Endodermal cell (in vitro differentiated cells): Measurements from ENCODE around the gene BANP. TPM values are rescaled to one million over a fixed set of nuclear protein-coding genes. Genes with fewer than 3 reads are reported as not detected.

Experiments
- DNase-seq: peaks from one replicate; pipeline ENCODE4 v3.0.0-alpha.2; 2017
- H3K27ac ChIP-seq: 2 replicates; pipeline ENCODE4 v1.5.1; 2013; ENCODE audit warnings: mild to moderate bottlenecking, low read depth, low read length, moderate library complexity
- H3K27me3 ChIP-seq: 2 replicates; pipeline ENCODE4 v1.6.1; 2013; ENCODE audit warnings: mild to moderate bottlenecking, low read length, moderate library complexity; ENCODE audit not compliant: insufficient read depth, control insufficient read depth, poor library complexity, severe bottlenecking
- H3K36me3 ChIP-seq: 2 replicates; pipeline ENCODE4 v1.7.0; 2013; ENCODE audit warnings: mild to moderate bottlenecking, low read length, moderate library complexity; ENCODE audit not compliant: control insufficient read depth, insufficient read depth
- H3K4me1 ChIP-seq: one replicate; pipeline ENCODE4 v1.7.0; 2013; ENCODE audit warnings: low read length; ENCODE audit not compliant: control insufficient read depth, insufficient read depth
- H3K4me3 ChIP-seq: 2 replicates; pipeline ENCODE4 v1.5.1; 2013; ENCODE audit warnings: mild to moderate bottlenecking, low read length, moderate library complexity
- H3K9ac ChIP-seq: 2 replicates; pipeline ENCODE4 v1.6.1; 2013; ENCODE audit warnings: mild to moderate bottlenecking, low read length, moderate library complexity; ENCODE audit not compliant: poor library complexity, severe bottlenecking; ENCODE audit errors: extremely low read depth
- H3K9me3 ChIP-seq: 2 replicates; pipeline ENCODE4 v1.6.1; 2013; ENCODE audit warnings: mild to moderate bottlenecking, low read length, moderate library complexity; ENCODE audit not compliant: control insufficient read depth
- H3K27ac Mint-ChIP-seq: 2 replicates; pipeline ENCODE4 v1.8.0; 2020; ENCODE audit warnings: mixed read lengths
- H3K27me3 Mint-ChIP-seq: 2 replicates; pipeline ENCODE4 v1.8.0; 2021; ENCODE audit warnings: mild to moderate bottlenecking, mixed read lengths; ENCODE audit not compliant: insufficient read depth
- H3K36me3 Mint-ChIP-seq: 2 replicates; pipeline ENCODE4 v1.8.0; 2020; ENCODE audit warnings: low read depth, mixed read lengths
- H3K4me1 Mint-ChIP-seq: 2 replicates; pipeline ENCODE4 v1.8.0; 2020; ENCODE audit warnings: mixed read lengths
- H3K4me3 Mint-ChIP-seq: 2 replicates; pipeline ENCODE4 v1.8.0; 2020; ENCODE audit warnings: mild to moderate bottlenecking, moderate library complexity, mixed read lengths
- H3K9me3 Mint-ChIP-seq: 2 replicates; pipeline ENCODE4 v1.8.0; 2020; ENCODE audit warnings: mild to moderate bottlenecking, mixed read lengths
- WGBS, 2 experiments: methylation state at CpG; one replicate each; pipeline versions ENCODE4 v1.1.5 to v1.1.7; 2013; ENCODE audit warnings: missing lambda C conversion rate in 2 of 2, mixed read lengths in 1 of 2; ENCODE audit not compliant: insufficient coverage in 1 of 2, insufficient read length in 1 of 2; 5-methylcytosine and 5-hydroxymethylcytosine counted together
- total RNA-seq, 2 donors: library from RNA; stranded (reverse); fragmentation: NEBNext Ultra II Directional in 1 of 2; extraction: Animal tissue kit (Norgen Biotek cat#: 25700) in 1 of 2; gene quantifications; 2 replicates in 1 of 2; 3 replicates in 1 of 2; pipeline ENCODE4 v1.2.1, GENCODE V29; 2021
- TF ChIP-seq, protein P1 (sequence below): fragments of 200-600 bp; sonication (generic); conservative IDR thresholded peaks from 2 replicates; pipeline ENCODE4 v1.5.0; 2021; ENCODE audit warnings: antibody characterized with exemption, mild to moderate bottlenecking

The BANP gene
- total RNA-seq, 2 donors from 2014 or later: 39.5 to 45.5 TPM

- DNase-seq: no peak
- no peak overlapping the region for H3K4me3 ChIP-seq
- Mint-ChIP-seq H3K27me3 (no peaks in the 10 kb centered on the region), H3K27ac (no peak overlapping the region), H3K4me3 (no peak overlapping the region), H3K4me1 (no peaks in the 10 kb centered on the region), H3K36me3 (peaks cover 25% of the 10 kb centered on the region), H3K9me3 (no peaks in the 10 kb centered on the region)
- WGBS, 2 experiments: 93 to 94% methylated on average over 25 to 33 of the region's 33 CpGs
- H3K27ac ChIP-seq: no peak overlapping the region
- no peak overlapping the region for H3K9ac ChIP-seq
- no peaks in the 10 kb centered on the region for H3K4me1 ChIP-seq
- TF ChIP-seq, protein P1, sequence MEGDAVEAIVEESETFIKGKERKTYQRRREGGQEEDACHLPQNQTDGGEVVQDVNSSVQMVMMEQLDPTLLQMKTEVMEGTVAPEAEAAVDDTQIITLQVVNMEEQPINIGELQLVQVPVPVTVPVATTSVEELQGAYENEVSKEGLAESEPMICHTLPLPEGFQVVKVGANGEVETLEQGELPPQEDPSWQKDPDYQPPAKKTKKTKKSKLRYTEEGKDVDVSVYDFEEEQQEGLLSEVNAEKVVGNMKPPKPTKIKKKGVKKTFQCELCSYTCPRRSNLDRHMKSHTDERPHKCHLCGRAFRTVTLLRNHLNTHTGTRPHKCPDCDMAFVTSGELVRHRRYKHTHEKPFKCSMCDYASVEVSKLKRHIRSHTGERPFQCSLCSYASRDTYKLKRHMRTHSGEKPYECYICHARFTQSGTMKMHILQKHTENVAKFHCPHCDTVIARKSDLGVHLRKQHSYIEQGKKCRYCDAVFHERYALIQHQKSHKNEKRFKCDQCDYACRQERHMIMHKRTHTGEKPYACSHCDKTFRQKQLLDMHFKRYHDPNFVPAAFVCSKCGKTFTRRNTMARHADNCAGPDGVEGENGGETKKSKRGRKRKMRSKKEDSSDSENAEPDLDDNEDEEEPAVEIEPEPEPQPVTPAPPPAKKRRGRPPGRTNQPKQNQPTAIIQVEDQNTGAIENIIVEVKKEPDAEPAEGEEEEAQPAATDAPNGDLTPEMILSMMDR: no peak
- H3K27me3 ChIP-seq: no peaks in the 10 kb centered on the region
- peaks cover 4% of the 10 kb centered on the region for H3K36me3 ChIP-seq
- H3K9me3 ChIP-seq: no peaks in the 10 kb centered on the region
These were observed 120.7 kb downstream of the BANP start for GRCh38 chr16:88071908-88072307.

DNA sequence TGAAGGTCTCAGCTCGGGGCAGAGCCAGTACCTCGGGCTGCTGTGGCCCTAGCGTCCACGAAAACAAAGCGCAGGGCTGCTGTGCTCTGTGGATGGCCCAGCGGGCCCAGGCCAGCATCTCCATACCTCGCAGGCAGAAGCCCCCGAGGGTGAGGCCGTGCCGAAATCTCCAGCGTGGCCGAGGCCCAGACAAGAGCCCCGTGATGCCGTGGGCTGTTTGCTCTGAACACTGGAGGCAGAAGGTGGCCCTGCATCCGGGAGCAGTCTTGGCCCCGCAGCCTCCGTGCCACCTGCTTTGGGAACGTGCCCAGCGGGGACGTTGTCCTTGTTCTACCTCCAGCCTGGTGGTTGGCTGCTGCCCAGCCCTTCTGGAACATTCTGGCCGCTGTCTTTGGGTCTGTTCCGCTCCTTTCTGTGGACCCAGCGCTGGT, 121.4 kb downstream of the BANP start:
- Histone ChIP-seq H3K9ac (no peak overlapping the region), H3K4me1 (no peaks in the 10 kb centered on the region), H3K27me3 (no peaks in the 10 kb centered on the region), H3K4me3 (no peak overlapping the region), H3K9me3 (no peaks in the 10 kb centered on the region), H3K36me3 (peaks cover 4% of the 10 kb centered on the region), H3K27ac (no peak overlapping the region)
- H3K27me3 Mint-ChIP-seq: no peaks in the 10 kb centered on the region
- H3K9me3 Mint-ChIP-seq: no peaks in the 10 kb centered on the region
- 94 to 97% methylated on average over 22 to 23 of the region's 23 CpGs for whole genome bisulfite sequencing, 2 experiments
- DNase-seq: no peak
- no peak overlapping the region for H3K4me3 Mint-ChIP-seq
- TF ChIP-seq, protein P1: no peak
- H3K4me1 Mint-ChIP-seq: no peaks in the 10 kb centered on the region
- H3K27ac Mint-ChIP-seq: no peak overlapping the region
- H3K36me3 Mint-ChIP-seq: peaks cover 28% of the 10 kb centered on the region

DNA sequence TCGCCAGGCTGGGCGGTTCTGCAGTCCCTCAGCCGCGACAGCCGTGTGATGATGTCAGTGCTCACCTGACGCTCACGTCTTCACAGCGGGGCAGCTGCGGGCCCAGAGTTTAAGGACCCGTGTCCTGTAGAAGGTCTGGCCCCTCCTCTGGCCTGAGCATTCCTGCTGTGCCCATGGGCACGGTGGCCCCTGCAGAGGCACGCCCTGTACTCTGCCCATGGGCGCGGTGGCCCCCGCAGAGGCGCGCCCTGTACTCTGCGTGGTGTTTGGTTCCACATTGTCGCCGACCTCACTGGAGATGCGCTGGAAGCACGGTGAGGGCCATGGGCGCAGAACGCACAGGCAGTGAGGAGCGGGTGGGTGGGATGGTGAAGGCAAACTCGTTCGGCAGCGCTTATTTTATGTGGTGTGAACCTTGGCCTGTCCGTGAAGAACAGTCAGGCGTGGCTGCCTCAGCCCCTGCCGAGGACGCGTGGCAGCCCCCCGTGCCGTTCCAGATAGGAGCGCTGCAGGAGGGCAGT, 122.0 kb downstream of the BANP start:
- Histone ChIP-seq H3K9ac (no peak overlapping the region), H3K27ac (no peak overlapping the region), H3K27me3 (no peaks in the 10 kb centered on the region), H3K36me3 (peaks cover 4% of the 10 kb centered on the region), H3K4me3 (no peak overlapping the region), H3K9me3 (no peaks in the 10 kb centered on the region), H3K4me1 (no peaks in the 10 kb centered on the region)
- 97 to 98% methylated on average over 33 to 35 of the region's 36 CpGs for WGBS, 2 experiments
- peak overlapping the region; percentile 61 for H3K27ac Mint-ChIP-seq
- no peak overlapping the region for H3K4me3 Mint-ChIP-seq
- H3K4me1 Mint-ChIP-seq: no peaks in the 10 kb centered on the region
- H3K36me3 Mint-ChIP-seq: peaks cover 34% of the 10 kb centered on the region
- no peak for DNase-seq
- TF ChIP-seq, protein P1: no peak
- no peaks in the 10 kb centered on the region for H3K27me3 Mint-ChIP-seq
- H3K9me3 Mint-ChIP-seq: no peaks in the 10 kb centered on the region
